KMS-11 (cell line): ENCODE data around the gene TRPM1.
A peak's percentile ranks its signal among the peaks of the same experiment; 100 is the strongest.

Source experiments
- H2AFZ ChIP-seq: fragments of 200-600 bp; sonication (generic); 2 replicates; pipeline ENCODE4 v1.6.1; 2016; ENCODE audit warnings: antibody characterized with exemption, mixed run types, low read depth
- H3K27ac ChIP-seq: fragments of 200-600 bp; sonication (generic); 2 replicates; pipeline ENCODE4 v1.6.1; 2016; ENCODE audit warnings: mild to moderate bottlenecking, mixed run types
- H3K27me3 ChIP-seq: fragments of 200-600 bp; sonication (generic); 2 replicates; pipeline ENCODE4 v1.6.1; 2017; ENCODE audit warnings: mild to moderate bottlenecking, low read depth, mixed run types, moderate library complexity; ENCODE audit not compliant: insufficient read depth
- H3K36me3 ChIP-seq: fragments of 200-600 bp; sonication (generic); 2 replicates; pipeline ENCODE4 v1.6.1; 2017; ENCODE audit warnings: mild to moderate bottlenecking, mixed run types; ENCODE audit not compliant: insufficient read depth
- H3K4me1 ChIP-seq: fragments of 200-600 bp; sonication (generic); 2 replicates; pipeline ENCODE4 v1.6.1; 2016; ENCODE audit warnings: mild to moderate bottlenecking, low read depth, mixed run types; ENCODE audit not compliant: poor library complexity, severe bottlenecking
- H3K4me2 ChIP-seq: fragments of 200-600 bp; sonication (generic); 2 replicates; pipeline ENCODE4 v1.7.0; 2016; ENCODE audit warnings: mild to moderate bottlenecking, mixed run types
- H3K4me3 ChIP-seq: fragments of 200-600 bp; sonication (generic); IDR thresholded peaks from 2 replicates; pipeline ENCODE4 v1.6.1; 2017; ENCODE audit warnings: low read depth, low read length, mixed read lengths; ENCODE audit not compliant: insufficient read depth
- H3K79me2 ChIP-seq: fragments of 200-600 bp; sonication (generic); 2 replicates; pipeline ENCODE4 v1.6.1; 2016; ENCODE audit warnings: low read depth, mixed run types; ENCODE audit not compliant: insufficient read depth
- H3K9ac ChIP-seq: fragments of 200-600 bp; sonication (generic); 2 replicates; pipeline ENCODE4 v1.6.1; 2016; ENCODE audit warnings: mild to moderate bottlenecking, mixed run types
- H4K20me1 ChIP-seq: fragments of 200-600 bp; sonication (generic); 2 replicates; pipeline ENCODE4 v1.6.1; 2016; ENCODE audit warnings: mild to moderate bottlenecking, mixed run types; ENCODE audit not compliant: insufficient read depth
- CTCF ChIP-seq: fragments of 200-600 bp; sonication (generic); conservative IDR thresholded peaks from 2 replicates; pipeline ENCODE4 v1.6.1; 2017; ENCODE audit warnings: low read depth, mild to moderate bottlenecking, antibody characterized with exemption, low read length, moderate library complexity, mixed read lengths

Gene TRPM1

GRCh38 chr15:31081588-31082250 is 19.8 kb downstream of the TRPM1 start:
- peak overlapping the region; percentile 20; the same call in 1 of the 2 replicates for H2AFZ ChIP-seq
- H3K4me1 ChIP-seq: peaks cover 97% of the 10 kb centered on the region
- H3K79me2 ChIP-seq: no peaks in the 10 kb centered on the region
- no peaks in the 10 kb centered on the region for H4K20me1 ChIP-seq
- H3K27ac ChIP-seq: peak overlapping the region; percentile 62
- no peak for TF ChIP-seq CTCF
- H3K9ac ChIP-seq: peak overlapping the region; percentile 39; the same call in 1 of the 2 replicates
- peak overlapping the region; percentile 79 for H3K4me2 ChIP-seq
- no peak overlapping the region for H3K4me3 ChIP-seq
- no peaks in the 10 kb centered on the region for H3K36me3 ChIP-seq
- no peaks in the 10 kb centered on the region for H3K27me3 ChIP-seq

DNA sequence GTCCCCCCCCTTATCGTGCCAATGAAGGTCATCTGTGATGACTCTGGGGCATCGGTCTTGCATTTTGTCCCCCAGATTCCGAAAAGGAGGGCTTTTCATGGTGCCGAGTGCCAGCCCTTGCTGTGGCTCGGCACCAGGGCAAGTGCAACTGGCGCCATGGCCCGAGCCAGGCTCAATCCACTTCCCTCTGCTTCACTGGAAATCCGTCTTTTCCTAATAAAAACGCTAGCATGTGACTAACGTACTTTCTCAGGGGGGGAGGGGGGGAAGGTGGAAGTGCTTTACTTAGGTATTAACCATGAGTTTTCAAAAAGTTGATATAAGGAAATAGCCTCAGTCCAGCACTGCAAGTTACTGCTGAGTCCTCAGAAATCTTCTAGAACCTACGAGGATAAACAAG is 20.5 kb downstream of the TRPM1 start:
- H3K9ac ChIP-seq: peak overlapping the region; percentile 39; the same call in 1 of the 2 replicates
- H3K27ac ChIP-seq: peak overlapping the region; percentile 62
- no peak overlapping the region for H3K4me3 ChIP-seq
- H2AFZ ChIP-seq: peak overlapping the region; percentile 51; the same call in 1 of the 2 replicates
- no peaks in the 10 kb centered on the region for H3K79me2 ChIP-seq
- H3K36me3 ChIP-seq: no peaks in the 10 kb centered on the region
- no peaks in the 10 kb centered on the region for H3K27me3 ChIP-seq
- no peak for TF ChIP-seq CTCF
- H3K4me1 ChIP-seq: peaks cover 97% of the 10 kb centered on the region
- no peaks in the 10 kb centered on the region for H4K20me1 ChIP-seq
- peak overlapping the region; percentile 79 for H3K4me2 ChIP-seq

DNA sequence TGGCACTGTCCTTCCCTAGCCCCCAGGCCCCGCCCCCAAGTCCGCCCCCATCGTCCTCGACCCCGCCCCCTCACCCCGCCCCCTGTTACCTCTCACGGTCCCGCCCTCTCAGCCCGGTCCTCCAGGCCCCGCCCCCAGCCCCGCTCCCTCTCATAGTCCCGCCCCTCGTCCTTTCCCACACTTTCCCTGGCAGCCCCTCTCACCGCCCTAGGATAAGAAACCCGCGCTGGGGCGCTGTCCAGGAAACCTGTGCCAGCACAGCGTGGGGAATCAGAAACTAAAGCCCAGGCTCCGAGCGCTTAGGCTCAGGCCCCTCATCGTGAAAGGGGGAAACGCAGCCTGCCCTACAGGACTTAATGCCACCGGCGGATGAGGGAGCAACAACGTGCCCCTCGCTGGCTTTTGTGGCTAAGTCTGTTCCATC is 20.9 kb downstream of the TRPM1 start:
- peak overlapping the region; percentile 51; the same call in 1 of the 2 replicates for H2AFZ ChIP-seq
- no peak overlapping the region for H3K4me3 ChIP-seq
- no peak for TF ChIP-seq CTCF
- peak overlapping the region; percentile 79 for H3K4me2 ChIP-seq
- H3K36me3 ChIP-seq: no peaks in the 10 kb centered on the region
- H3K9ac ChIP-seq: peak overlapping the region; percentile 39; the same call in 1 of the 2 replicates
- no peaks in the 10 kb centered on the region for H4K20me1 ChIP-seq
- peak overlapping the region; percentile 62 for H3K27ac ChIP-seq
- H3K79me2 ChIP-seq: no peaks in the 10 kb centered on the region
- H3K4me1 ChIP-seq: peaks cover 98% of the 10 kb centered on the region
- no peaks in the 10 kb centered on the region for H3K27me3 ChIP-seq

DNA sequence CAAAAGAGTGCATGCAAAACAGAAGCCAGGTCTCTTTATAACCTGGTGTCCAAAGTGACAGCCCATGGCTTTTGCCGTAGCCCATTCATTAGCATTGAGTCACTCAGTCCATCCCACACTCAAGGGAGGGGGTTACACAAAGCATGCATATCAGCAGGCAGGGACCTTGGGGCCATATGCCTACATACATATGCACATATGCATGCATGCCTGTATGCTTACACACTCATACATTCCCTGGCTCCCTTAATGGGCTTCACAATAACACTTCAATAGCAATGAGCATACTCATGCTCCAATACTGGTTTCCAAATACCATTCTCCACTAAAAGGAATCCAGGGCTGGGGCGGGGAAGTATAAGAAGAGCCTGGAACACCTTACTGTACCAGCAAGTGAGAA is 22.0 kb downstream of the TRPM1 start:
- Histone ChIP-seq H3K9ac (no peak overlapping the region), H3K27me3 (no peaks in the 10 kb centered on the region), H3K4me1 (peaks cover 97% of the 10 kb centered on the region), H4K20me1 (no peaks in the 10 kb centered on the region), H3K36me3 (no peaks in the 10 kb centered on the region), H3K4me2 (peak overlapping the region; percentile 29; the same call in 1 of the 2 replicates), H3K79me2 (no peaks in the 10 kb centered on the region), H3K4me3 (no peak overlapping the region), H3K27ac (no peak overlapping the region), H2AFZ (no peak overlapping the region)
- TF ChIP-seq CTCF: no peak
